Progenitor cell of endocrine pancreas (in vitro differentiated cells): Measurements from ENCODE around the gene L3MBTL4. TPM values are rescaled to one million over a fixed set of nuclear protein-coding genes. Genes with fewer than 3 reads are reported as not detected.

Experiments used
- DNase-seq: peaks from one replicate; pipeline ENCODE4 v3.0.0; 2021; ENCODE audit warnings: low spot score; ENCODE audit not compliant: unreplicated experiment
- H3K27ac Mint-ChIP-seq: 2 replicates; pipeline ENCODE4 v1.8.0; 2021; ENCODE audit warnings: mild to moderate bottlenecking, moderate library complexity, mixed read lengths
- H3K27me3 Mint-ChIP-seq: 2 replicates; pipeline ENCODE4 v1.8.0; 2021; ENCODE audit warnings: mixed read lengths
- H3K36me3 Mint-ChIP-seq: 2 replicates; pipeline ENCODE4 v1.8.0; 2022; ENCODE audit warnings: mixed read lengths; ENCODE audit not compliant: insufficient read depth
- H3K4me1 Mint-ChIP-seq: 2 replicates; pipeline ENCODE4 v1.8.0; 2021; ENCODE audit warnings: low read depth, mixed read lengths
- H3K4me3 Mint-ChIP-seq: 2 replicates; pipeline ENCODE4 v1.8.0; 2021; ENCODE audit warnings: low read depth, mild to moderate bottlenecking, moderate library complexity, mixed read lengths
- H3K9me3 Mint-ChIP-seq: 2 replicates; pipeline ENCODE4 v1.8.0; 2021; ENCODE audit warnings: low read depth, mixed read lengths
- CTCF ChIP-seq: fragments of 200-600 bp; sonication (generic); IDR thresholded peaks from one replicate; pipeline ENCODE4 v1.5.0; 2021; ENCODE audit warnings: antibody characterized with exemption, mild to moderate bottlenecking; ENCODE audit not compliant: unreplicated experiment
- total RNA-seq: library from RNA; stranded (reverse); gene quantifications from 2 replicates; pipeline ENCODE4 v1.2.1, GENCODE V29; 2021

The L3MBTL4 gene
- total RNA-seq, 1 donor from 2014 or later: 8.0 TPM

GRCh38 chr18:6428851-6429395 lies 14.2 kb upstream of the L3MBTL4 start:
- Mint-ChIP-seq H3K4me1 (peaks cover 5% of the 10 kb centered on the region), H3K9me3 (no peaks in the 10 kb centered on the region), H3K36me3 (no peaks in the 10 kb centered on the region), H3K4me3 (no peak overlapping the region), H3K27ac (peak overlapping the region; percentile 43), H3K27me3 (peaks cover 6% of the 10 kb centered on the region)
- no peak for TF ChIP-seq CTCF
- no peak for DNase-seq

GRCh38 chr18:6427286-6427685 lies 12.6 kb upstream of the L3MBTL4 start:
- Mint-ChIP-seq H3K9me3 (no peaks in the 10 kb centered on the region), H3K27me3 (peaks cover 9% of the 10 kb centered on the region), H3K27ac (no peak overlapping the region), H3K4me3 (no peak overlapping the region), H3K4me1 (peaks cover 5% of the 10 kb centered on the region), H3K36me3 (no peaks in the 10 kb centered on the region)
- TF ChIP-seq CTCF: no peak
- no peak for DNase-seq

- no peak for DNase-seq
- H3K9me3 Mint-ChIP-seq: no peaks in the 10 kb centered on the region
- peaks cover 3% of the 10 kb centered on the region for H3K27me3 Mint-ChIP-seq
- TF ChIP-seq CTCF: no peak
- H3K27ac Mint-ChIP-seq: no peak overlapping the region
- no peaks in the 10 kb centered on the region for H3K36me3 Mint-ChIP-seq
- H3K4me3 Mint-ChIP-seq: no peak overlapping the region
- no peaks in the 10 kb centered on the region for H3K4me1 Mint-ChIP-seq
Observed at GRCh38 chr18:6423289-6423688, 8.6 kb upstream of the L3MBTL4 start.

GRCh38 chr18:6414118-6414722 lies 491 bp downstream of the L3MBTL4 start:
- H3K4me3 Mint-ChIP-seq: peak overlapping the region; percentile 75
- DNase-seq: peak; percentile 29
- no peak overlapping the region for H3K27ac Mint-ChIP-seq

GRCh38 chr18:6413579-6414117 lies 1.1 kb downstream of the L3MBTL4 start:
- peaks cover 36% of the 10 kb centered on the region for H3K27me3 Mint-ChIP-seq
- DNase-seq: no peak
- H3K27ac Mint-ChIP-seq: no peak overlapping the region
- H3K9me3 Mint-ChIP-seq: no peaks in the 10 kb centered on the region
- TF ChIP-seq CTCF: no peak
- H3K4me3 Mint-ChIP-seq: peak overlapping the region; percentile 75
- H3K4me1 Mint-ChIP-seq: peaks cover 5% of the 10 kb centered on the region
- no peaks in the 10 kb centered on the region for H3K36me3 Mint-ChIP-seq

More at GRCh38 chr18:6414118-6414722, 491 bp downstream of the L3MBTL4 start:
- H3K9me3 Mint-ChIP-seq: no peaks in the 10 kb centered on the region
- peaks cover 36% of the 10 kb centered on the region for H3K27me3 Mint-ChIP-seq
- peaks cover 5% of the 10 kb centered on the region for H3K4me1 Mint-ChIP-seq
- no peaks in the 10 kb centered on the region for H3K36me3 Mint-ChIP-seq
- peak; percentile 21 for TF ChIP-seq CTCF
